Stimulated activated CD4-positive, alpha-beta T cell treated with anti-CD3 and anti-CD28 coated beads, Interleukin-1b, Interleukin-23, amount 100 ng/mL, for 1 hour (primary cell): ENCODE measurements around the gene CACNB3.
"Not testable (repeated sequence)": the region's sequence is repeated elsewhere in the genome, so short reads cannot be mapped to it uniquely, and the experiment has no call there.

Source experiments
- DNase-seq, 2 donors: peaks; one replicate each; pipeline ENCODE4 v3.0.0-alpha.2; 2020; ENCODE audit warnings: low read depth in 2 of 2

Gene CACNB3

DNA sequence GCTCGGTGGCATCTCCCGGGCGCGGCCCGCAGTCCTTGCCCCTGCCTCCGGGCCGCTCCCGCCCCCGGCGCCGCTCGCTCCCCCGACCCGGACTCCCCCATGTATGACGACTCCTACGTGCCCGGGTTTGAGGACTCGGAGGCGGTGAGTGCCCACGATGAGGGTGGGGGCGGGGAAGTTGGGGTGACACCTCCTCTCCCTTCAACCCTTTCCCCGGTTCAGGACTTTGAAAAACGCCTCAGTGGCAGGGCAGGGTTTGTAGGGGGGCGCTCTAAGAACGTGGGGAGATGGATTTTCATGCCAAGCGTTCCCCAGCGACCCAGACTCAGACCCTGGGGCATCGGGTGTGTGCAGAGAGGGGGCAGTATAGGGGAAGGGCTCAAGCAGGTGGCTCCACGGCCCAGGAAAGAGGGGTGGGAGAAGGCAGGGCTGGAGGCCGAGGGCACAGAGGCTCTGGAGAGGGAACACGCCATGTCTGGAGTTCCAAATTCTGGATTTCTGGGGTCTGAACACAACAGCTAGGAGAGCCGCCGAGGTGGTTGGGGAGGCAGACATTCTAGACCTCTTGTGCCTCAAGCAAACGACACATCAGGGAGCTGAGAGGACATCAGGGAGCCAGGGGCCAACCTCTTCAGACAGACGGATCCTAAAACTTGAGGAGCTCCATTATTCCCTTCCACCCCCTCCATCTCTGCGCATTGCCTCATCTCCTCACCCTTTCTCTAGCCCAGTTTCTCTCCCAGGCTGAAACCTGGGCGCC, 715 bp downstream of the CACNB3 start:
- no peak for DNase-seq

DNA sequence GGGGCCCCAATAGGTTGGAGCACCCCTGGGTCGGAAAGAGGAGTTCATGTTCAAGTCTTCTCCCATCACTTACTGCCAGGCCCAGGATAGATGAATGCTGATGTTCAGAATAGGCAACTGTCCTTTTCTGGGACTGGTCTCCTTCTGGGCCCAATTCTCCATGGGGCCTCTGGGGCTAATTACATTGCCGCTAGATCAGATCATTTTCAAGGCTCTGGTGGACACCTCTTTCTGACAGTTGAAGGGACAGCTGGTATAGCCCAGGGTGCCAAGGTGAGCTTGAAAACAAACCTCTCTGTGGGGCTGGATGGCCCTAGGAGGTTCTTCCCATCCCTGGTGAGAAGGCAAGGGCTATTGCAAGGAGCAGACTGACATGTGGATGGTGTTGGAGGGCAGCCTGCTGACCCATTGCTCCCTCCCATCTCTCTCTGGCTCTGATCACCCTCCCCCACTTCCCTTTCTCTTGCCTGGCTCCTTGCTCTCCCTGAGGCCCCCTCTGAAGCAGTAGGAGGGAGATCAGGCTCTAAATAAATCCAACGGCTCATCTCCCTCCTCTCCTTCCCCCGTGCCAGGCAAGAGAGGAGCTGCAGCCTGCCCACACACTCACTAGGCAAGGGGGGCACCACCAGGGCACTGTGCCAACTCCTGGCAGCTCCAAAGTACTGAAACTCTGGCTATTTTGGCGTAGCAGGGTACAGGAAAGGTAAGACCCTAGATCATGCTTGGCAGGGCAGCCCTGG, 1.9 kb downstream of the CACNB3 start:
- no peak for DNase-seq

DNA sequence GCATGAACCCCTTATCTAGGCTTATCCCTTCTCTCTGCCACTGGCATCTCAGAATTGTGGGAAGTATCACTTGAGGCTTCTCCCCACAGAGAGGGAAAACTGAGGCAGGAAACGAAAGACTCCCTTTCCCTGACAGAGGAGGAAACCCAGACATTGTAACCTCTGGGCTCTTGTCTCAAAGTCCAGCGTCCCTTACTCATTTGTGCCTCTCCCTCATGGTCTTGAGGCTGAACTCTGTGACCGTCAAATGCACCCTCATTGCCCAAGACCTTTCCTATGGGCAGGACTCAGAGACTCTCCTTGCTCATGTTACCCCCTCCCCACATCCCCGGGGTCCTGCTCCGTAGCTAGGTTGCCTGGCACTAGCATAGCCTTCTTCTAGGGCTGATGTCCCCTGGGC, 3.8 kb downstream of the CACNB3 start:
- DNase-seq: no peak

DNA sequence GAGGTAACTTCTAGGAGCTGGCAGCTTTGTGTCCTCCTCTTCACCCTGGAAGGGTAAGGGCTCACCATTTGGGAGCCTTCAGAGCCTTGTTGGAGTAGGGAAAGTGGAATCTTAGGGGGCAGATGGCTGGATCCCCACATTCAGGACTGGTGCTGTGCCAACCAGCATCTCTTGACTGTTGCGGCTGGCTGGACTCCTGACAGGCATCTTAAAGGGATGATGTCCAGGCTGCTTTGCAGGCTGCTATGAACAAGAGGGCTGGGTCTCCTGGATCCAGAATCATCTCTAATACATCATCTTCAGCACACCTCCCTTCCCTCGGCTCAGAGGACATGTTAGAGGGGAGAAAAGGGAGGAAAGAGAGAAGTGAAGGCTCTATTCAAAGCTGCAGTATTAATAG, 4.4 kb downstream of the CACNB3 start:
- no peak for DNase-seq

DNA sequence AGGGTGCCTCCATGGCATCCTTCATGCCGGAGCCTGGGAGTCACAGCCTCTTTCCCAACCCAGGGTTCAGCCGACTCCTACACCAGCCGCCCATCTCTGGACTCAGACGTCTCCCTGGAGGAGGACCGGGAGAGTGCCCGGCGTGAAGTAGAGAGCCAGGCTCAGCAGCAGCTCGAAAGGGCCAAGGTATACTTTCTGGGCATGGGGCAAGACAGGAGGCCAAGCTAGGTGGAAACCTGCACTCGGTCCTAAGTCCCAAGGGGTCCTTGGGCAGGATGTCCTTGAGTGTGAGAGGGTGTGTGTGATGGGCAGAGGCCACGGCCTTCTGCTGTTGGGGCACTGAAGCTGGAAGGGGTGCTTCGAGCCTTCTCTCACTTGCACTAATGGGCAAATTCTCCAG, 5.0 kb downstream of the CACNB3 start:
- DNase-seq: no peak

DNA sequence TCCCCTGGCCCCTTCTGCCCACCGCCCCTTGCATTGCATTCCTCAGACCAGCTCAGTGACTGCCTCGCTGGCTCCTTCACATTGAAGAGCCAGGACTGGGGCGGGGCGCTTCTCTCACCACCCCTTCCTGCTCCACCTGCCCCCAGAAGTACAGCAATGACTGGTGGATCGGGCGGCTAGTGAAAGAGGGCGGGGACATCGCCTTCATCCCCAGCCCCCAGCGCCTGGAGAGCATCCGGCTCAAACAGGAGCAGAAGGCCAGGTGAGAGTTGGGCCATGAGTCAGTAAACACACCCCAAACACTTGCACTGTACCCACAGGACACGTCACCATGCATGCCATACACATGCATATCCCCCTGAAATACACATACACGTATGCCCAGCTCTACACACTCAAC, 5.8 kb downstream of the CACNB3 start:
- no peak for DNase-seq

DNA sequence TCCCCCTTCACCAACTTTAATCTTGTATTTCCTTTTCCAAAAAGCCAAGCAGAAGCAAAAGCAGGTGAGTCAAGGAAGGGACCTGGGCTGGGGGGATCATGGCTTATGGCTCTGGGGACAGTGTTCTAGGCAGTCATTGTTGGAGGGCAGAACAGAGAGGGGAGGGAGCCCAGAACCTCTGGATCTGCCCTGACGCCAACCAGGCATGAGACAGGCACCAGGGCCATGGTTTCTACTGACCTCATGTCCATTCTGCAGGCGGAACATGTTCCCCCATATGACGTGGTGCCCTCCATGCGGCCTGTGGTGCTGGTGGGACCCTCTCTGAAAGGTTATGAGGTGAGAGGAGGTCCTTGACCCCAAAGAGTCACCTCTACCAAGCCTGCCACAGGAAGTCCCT, 6.6 kb downstream of the CACNB3 start:
- DNase-seq: no peak

DNA sequence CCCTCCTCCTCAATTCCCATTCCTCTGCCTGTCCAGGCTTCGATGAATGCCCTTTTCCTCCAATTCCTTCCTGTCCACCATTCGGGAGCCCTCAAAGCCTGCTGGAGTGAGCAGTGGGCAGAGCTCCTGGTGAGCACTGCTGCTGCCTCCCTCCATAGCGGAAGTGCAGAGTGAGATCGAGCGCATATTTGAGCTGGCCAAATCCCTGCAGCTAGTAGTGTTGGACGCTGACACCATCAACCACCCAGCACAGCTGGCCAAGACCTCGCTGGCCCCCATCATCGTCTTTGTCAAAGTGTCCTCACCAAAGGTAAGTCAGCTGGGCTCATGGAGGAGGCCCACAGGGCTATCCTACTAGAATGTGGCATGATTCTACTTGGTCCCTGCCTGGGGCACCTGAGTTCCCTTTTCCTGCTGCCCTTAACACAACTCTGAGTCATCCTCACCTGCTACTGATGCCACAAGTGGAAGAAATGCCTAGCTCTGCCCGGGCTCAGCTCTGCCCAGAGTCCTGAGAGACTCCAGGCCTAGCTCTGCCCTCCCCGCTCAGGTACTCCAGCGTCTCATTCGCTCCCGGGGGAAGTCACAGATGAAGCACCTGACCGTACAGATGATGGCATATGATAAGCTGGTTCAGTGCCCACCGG, 8.0 kb downstream of the CACNB3 start:
- no peak for DNase-seq

DNA sequence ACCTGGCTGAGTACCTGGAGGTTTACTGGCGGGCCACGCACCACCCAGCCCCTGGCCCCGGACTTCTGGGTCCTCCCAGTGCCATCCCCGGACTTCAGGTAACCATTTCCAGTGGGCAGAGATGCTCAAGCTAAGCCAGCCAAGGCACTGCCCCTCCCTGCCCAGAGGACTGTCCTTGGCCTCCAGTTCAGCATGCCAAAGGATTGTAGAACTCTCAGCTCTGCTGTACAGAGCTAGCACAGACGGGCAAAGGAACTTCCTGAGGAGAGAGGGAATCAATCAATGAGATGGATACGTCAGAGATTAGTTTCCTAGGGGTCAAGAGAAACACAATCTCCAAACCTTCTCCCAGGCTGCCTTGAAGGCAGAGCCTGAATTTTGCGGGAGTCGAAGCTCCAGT, 8.7 kb downstream of the CACNB3 start:
- no peak for DNase-seq

DNA sequence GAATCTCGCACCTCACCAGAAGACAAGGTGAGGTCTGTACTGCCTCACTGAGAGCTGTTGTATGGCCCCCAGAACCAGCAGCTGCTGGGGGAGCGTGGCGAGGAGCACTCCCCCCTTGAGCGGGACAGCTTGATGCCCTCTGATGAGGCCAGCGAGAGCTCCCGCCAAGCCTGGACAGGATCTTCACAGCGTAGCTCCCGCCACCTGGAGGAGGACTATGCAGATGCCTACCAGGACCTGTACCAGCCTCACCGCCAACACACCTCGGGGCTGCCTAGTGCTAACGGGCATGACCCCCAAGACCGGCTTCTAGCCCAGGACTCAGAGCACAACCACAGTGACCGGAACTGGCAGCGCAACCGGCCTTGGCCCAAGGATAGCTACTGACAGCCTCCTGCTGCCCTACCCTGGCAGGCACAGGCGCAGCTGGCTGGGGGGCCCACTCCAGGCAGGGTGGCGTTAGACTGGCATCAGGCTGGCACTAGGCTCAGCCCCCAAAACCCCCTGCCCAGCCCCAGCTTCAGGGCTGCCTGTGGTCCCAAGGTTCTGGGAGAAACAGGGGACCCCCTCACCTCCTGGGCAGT, 9.3 kb downstream of the CACNB3 start:
- no peak for DNase-seq

DNA sequence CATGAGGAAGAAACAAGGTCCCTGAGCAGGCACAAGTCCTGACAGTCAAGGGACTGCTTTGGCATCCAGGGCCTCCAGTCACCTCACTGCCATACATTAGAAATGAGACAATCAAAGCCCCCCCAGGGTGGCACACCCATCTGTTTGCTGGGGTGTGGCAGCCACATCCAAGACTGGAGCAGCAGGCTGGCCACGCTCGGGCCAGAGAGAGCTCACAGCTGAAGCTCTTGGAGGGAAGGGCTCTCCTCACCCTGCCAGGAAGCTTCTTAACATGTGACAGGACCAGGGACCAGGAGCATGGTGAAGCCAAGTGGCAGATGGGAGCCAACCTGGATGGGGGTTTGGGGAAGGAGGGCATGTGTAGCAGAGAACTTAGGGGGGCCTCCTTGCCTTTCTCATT, 10.0 kb downstream of the CACNB3 start:
- no peak for DNase-seq

DNA sequence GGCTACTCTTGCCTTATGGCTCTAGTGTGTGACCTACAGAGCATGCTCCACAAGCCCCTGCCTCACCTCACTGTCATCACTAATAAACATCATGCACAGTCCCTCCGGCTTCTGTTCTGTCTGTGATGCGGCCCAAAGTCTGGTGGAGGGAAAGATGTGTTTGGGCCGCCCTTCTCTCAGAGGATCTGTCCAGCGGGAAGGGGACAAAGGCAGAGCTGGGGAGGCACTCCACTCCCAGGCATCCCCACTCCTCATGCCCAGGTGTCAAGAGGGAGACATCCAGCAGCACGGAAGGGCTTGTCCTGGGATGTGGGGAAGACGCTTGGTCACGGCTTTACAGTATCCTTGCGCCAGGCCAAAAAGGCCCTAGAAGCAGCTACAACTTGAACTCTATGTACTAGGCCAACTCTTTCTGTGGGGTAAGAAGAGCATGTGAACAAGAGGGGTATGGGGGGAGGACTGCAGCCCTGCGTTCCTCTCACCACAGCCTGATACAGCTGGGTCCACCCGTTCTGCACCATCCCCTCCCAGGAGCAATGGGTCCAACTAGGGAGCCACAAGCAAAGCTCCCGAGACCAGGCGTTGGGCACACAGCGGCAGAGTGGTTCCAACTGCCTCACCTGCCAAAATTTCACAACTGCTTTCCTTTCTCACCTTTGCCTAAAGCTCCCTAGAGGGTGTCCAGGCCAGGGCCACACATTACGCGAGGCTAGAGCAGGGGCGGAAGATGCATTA, 10.7 kb downstream of the CACNB3 start:
- DNase-seq: no peak

DNA sequence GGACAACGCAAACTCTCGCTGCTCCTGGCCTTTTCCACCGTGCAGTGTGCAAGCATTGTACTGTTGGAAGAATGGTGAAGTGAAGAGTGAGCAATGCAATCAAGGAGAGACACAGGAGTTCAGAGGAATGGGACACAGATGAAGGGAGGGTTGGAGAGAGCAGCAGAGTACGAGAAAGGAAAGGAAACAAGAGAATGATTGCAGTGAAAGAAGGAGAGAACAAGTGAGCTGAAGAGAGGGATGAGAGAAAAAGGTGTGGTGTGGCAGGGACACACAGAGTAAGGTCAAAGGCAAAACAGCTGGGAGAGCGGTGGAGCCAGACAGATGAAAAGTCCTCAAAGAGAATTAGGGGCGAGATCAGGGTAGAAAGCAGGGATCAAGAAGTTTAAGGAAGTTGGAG, 13.0 kb downstream of the CACNB3 start:
- no peak for DNase-seq

DNA sequence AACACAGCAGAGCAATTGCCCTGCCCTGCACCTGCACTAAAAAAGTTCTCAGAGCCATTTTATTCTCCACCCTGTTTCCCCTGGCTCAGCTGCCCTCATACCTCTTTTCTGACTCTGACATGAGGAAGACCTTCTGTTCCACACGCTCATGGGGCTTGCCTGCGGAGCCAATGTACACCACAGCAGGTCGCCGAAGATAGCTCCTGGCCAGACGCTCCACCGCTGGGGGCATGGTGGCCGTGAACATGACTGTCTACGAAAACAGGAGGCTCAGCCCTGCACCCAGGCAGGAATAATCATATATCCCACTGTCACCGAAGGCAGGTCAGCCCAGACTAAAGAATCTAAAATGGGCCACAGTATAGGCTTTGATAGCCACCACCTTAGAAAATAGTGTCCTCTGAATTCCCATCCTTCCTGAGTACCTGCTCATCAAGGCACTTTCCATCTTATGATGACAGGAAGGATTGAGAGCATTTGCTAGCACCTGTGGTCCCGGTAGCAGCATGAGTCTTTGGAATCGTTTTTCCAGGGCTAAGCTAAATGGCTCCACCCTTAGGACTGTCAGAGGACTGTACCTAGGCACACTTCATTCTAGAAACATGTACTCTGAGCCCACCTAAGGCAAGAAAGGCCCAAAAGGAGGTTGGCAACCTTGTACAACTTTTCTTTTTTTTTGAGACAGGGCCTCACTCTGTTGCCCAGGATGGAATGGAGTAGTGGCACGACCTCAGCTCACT, 14.2 kb downstream of the CACNB3 start:
- no peak for DNase-seq

DNA sequence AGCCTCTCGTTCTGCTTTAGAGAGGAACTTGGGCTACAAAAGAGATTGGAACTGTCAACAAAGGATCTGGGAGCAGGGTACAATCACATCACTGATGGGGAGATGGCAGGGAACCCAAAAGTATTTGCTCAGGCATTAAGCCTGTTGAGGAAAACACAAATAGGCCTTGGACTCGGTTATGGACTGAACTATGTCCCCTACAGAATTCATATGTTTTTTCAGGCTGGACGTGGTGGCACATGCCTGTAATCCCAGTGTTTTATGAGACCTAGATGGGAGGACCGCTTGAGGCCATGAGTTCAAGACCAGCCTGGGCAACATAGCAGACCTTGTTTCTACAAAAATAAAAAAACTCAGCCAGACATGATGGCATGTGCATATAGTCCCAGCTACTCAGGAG, 19.8 kb downstream of the CACNB3 start:
- no peak for DNase-seq

DNA sequence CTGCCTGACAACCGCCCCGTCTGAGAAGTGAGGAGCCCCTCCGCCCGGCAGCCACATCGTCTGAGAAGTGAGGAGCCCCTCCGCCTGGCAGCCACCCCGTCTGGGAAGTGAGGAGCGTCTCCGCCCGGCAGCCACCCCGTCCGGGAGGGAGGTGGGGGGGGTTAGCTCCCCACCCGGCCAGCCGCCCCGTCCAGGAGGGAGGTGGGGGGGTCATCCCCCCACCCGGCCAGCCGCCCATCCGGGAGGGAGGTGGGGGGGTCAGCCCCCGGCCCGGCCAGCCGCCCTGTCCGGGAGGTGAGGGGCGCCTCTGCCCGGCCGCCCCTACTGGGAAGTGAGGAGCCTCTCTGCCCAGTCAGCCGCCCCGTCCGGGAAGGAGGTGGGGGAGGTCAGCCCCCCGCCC, 23.7 kb downstream of the CACNB3 start:
- not testable (repeated sequence) for DNase-seq

DNA sequence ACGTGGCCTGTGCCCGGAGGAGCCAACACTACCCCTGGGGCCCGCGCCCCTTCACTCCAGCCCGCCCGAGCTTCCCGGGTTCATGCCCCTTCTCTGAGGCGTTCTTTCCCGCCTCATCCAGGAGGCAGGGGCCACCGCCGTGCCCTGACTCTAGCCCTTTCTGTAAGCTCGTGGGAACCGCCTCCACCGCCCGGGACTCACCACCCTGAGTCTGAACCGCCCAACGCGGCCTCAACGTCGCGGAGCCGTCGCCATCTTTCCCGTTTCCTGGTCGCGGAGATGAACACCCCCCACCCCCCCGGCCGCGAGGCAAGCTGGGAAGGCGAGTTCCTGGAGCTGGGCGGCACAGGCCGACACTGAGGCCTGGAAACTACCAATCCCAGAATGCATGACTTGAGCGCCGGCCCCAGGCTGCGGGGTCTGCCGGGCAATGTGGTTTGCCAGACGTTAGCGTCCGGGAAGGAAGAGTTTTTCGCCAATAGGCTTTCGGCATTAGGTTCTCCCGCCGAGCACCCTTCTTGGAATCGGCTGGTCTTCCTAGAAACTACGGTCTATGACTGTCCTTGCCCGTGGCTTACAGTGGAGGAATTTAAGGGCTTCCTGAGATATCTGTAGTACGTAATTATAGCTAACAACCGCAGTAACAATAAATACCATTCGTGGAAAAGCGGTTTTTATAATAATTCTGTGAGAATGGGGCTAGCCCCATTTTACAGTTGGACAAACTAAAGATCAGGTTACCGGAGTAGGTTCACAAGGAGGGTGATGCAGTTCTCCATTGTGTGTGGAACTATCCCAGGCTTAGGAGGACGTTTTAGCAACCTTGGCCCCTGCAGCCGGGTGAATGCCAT, 33.8 kb downstream of the CACNB3 start, which contains the start of gene DDX23:
TSS of gene DDX23 (minus strand) at position 281 of the 851 bp plus-strand sequence. CDS start 6,381 bp downstream, outside the sequence.
- peak; percentile 69 to 73 for DNase-seq

DNA sequence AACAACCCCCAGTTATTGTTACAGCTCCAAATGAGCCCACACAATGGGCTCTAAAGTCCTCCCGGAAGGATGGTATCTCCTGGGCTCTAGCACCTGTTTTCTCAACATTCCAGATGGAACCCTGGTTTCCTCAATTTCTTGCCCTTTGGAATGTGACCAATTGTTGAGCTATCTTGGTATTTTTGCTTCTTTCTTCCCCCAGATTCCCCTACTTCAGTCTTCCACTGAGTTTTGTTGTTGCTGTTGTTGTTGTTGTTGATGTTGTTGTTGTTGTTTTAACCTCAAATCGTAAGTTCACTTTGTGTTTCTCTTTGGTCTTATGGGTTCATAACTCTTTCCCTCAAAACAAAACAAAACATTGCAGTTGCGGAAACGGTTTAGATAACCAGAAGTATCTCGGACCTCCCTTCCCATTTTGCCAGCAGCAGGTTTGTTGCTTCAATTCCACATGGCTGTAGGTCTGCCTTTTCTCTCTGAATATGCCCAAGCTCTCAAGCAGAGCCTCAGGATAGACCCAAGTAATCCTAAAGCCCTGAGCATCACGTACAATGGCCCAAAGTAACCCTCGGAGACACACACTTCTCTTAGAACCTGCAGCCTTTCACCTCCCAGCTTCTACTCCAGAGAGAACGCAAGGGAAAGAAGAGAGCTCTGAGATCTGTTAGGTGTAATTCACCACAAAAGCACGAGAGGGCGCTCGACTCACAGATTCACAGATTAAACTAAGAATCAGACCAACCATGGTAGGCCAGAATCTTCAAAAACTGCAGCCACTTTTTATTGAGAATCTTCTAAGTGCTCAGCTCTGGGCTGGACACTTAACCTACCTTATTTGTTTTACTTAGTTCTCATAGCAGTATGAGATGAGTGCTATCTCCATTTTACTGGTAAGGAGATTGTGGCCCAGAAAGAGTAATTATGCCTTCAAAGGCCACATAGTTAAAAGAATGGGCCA, 34.7 kb downstream of the CACNB3 start:
- peak; percentile 78 to 80 for DNase-seq

DNA sequence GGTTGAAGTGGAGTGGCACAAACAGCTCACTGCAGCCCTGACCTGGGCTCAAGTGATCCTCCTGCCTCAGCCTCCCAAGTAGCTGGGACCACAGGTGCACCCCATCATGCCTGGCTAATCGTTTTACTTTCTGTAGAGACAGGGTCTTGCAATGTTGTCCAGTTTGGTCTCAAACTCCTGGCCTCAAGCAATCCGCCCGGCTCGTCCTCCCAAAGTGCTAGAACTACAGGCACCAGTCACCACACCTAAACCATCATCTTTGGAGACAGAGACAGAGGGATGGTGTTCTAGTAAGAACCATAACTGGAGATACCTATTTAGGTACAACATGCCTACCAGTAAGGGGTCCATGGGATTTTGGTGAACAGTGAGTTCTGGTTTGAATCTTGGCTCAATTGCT, 36.2 kb downstream of the CACNB3 start:
- no peak for DNase-seq
